ENCODE measurements around the gene HSP90AB1.

DNA sequence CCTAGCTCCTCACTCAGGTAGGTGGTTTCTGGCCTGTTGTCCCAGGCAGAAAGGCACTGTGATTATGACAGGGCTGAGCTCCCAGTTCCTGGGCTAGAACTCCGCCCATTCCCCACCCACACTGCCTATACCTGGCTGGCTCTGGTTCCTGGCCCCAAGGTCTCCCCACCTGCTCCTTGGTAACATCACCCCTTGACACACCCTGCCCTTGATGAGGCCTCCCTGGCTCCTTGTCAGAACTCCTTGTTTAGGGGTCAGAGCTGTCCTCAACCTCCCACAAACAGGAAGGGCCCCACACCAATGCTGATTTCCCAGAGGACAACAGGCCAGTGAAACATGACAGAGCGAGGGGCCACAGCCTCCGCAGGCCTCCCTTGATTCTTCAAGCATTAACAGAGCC is 45.7 kb upstream of the HSP90AB1 start:
- TF ChIP-seq, protein P1, sequence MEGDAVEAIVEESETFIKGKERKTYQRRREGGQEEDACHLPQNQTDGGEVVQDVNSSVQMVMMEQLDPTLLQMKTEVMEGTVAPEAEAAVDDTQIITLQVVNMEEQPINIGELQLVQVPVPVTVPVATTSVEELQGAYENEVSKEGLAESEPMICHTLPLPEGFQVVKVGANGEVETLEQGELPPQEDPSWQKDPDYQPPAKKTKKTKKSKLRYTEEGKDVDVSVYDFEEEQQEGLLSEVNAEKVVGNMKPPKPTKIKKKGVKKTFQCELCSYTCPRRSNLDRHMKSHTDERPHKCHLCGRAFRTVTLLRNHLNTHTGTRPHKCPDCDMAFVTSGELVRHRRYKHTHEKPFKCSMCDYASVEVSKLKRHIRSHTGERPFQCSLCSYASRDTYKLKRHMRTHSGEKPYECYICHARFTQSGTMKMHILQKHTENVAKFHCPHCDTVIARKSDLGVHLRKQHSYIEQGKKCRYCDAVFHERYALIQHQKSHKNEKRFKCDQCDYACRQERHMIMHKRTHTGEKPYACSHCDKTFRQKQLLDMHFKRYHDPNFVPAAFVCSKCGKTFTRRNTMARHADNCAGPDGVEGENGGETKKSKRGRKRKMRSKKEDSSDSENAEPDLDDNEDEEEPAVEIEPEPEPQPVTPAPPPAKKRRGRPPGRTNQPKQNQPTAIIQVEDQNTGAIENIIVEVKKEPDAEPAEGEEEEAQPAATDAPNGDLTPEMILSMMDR (IDR thresholded peaks at IDR 0.05; ENCODE audit: poor library complexity) = no peak
- TF ChIP-seq EZH2 (IDR thresholded peaks at IDR 0.05; ENCODE audit: borderline replicate concordance) = no peak

Data from hepatocyte (in vitro differentiated cells).